Mucosa of stomach (tissue), 1 donor: ENCODE measurements around the gene ARHGDIB.
A peak's percentile ranks its signal among the peaks of the same experiment; 100 is the strongest.

Source experiments
- H3K27me3 ChIP-seq: one replicate; pipeline ENCODE4 v1.7.0; 2013; ENCODE audit warnings: mild to moderate bottlenecking, low read length; ENCODE audit not compliant: control insufficient read depth, insufficient read depth
- H3K36me3 ChIP-seq: one replicate; pipeline ENCODE4 v1.7.0; 2013; ENCODE audit warnings: low read length; ENCODE audit not compliant: control insufficient read depth, insufficient read depth
- H3K4me1 ChIP-seq: one replicate; pipeline ENCODE4 v1.7.0; 2013; ENCODE audit warnings: mild to moderate bottlenecking, low read length; ENCODE audit not compliant: control insufficient read depth, insufficient read depth
- H3K4me3 ChIP-seq: one replicate; pipeline ENCODE4 v1.7.0; 2013; ENCODE audit warnings: low read length
- H3K9ac ChIP-seq: one replicate; pipeline ENCODE4 v1.7.0; 2013; ENCODE audit warnings: mild to moderate bottlenecking, low read length, moderate library complexity
- H3K9me3 ChIP-seq: one replicate; pipeline ENCODE4 v1.7.0; 2013; ENCODE audit warnings: mild to moderate bottlenecking, low read length, moderate library complexity; ENCODE audit not compliant: control insufficient read depth
- donor health status: Pancreatic carcinoma.

The ARHGDIB gene

DNA sequence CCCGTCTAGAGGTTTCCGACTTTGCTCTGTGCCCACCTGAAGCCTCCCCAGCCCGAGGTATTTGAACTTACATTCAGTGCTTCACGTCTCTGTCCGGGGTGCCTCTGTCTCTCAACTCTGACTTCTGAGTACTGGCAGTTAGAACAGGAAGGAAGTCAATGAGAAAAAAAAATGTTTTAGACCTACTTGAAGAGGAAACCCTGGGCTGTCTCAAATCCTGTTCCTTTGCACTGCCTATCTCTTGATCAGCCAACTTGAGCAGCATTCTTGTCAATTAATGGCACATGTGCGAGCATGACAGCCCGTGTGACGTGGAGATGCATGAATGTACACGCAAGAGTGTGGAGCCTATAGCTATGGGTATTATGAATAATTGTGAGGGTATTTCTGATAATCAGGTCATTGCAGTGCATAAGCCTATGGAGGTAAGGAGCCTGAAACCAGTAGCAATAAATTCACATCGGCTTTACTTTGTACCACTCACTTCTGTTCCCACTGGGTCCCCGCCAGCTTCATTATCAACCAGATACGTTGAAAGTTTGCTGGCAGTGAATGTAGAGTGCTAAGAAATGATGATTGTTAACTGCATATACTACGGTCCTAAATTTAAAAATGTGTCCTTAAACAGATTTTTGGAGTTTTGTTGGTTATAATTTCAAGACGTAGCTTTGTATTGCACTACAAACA is at the start of gene ARHGDIB:
Gene ARHGDIB (minus strand): TSS at position 136 of the 687 bp plus-strand sequence. CDS start 10,889 bp downstream, outside the sequence.
- H3K27me3 ChIP-seq, result no peaks in the 10 kb centered on the region
- no peaks in the 10 kb centered on the region for H3K9me3 ChIP-seq
- H3K4me1 ChIP-seq, result no peaks in the 10 kb centered on the region
- no peaks in the 10 kb centered on the region for H3K36me3 ChIP-seq
- no peak within 1 kb of the TSS for H3K4me3 ChIP-seq
- peak within 1 kb of the TSS; percentile 57 for H3K9ac ChIP-seq

DNA sequence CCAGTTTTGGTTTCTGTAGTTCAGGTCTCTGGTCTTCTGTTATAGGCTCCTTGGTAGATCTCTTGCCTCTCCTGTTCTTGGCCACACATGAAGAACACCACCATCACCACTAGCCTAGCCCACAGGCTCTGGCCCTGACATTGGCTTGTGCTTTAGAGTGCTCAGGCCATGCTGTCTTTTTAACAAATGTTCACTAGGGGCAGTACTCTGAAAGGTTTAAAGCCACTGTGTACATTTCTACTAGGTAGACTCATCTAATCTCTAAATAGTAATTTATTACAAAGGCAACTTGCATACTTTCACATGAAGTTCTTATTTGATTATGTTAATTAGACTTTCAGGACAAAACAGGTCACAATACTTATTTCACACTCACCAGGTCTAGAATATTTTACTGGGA is 49.8 kb upstream of the ARHGDIB start:
- Histone ChIP-seq H3K27me3 (no peaks in the 10 kb centered on the region), H3K9me3 (no peaks in the 10 kb centered on the region), H3K4me3 (no peak overlapping the region), H3K9ac (no peak overlapping the region), H3K36me3 (no peaks in the 10 kb centered on the region), H3K4me1 (no peaks in the 10 kb centered on the region)

DNA sequence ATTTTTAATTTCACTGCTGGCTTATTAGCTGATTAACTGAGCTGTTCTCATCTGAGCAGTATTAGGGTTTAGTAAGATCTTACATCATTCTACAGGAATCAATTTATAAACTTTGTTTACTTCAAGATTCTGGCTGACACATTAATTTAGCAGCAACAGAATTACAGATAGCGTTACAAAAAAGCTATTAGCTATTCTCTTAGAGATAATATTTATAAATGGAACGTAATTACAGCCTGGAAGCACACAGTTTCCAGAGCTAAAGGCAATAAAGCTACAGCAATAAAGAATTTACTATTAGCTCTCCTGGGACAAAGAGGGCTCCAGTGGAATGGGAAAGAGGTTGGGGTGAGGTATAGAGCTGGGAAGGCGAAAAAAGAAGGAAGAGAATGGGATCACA is 46.1 kb upstream of the ARHGDIB start:
- Histone ChIP-seq H3K36me3 (no peaks in the 10 kb centered on the region), H3K4me3 (no peak overlapping the region), H3K9me3 (no peaks in the 10 kb centered on the region), H3K4me1 (no peaks in the 10 kb centered on the region), H3K9ac (no peak overlapping the region), H3K27me3 (peaks cover 8% of the 10 kb centered on the region)

DNA sequence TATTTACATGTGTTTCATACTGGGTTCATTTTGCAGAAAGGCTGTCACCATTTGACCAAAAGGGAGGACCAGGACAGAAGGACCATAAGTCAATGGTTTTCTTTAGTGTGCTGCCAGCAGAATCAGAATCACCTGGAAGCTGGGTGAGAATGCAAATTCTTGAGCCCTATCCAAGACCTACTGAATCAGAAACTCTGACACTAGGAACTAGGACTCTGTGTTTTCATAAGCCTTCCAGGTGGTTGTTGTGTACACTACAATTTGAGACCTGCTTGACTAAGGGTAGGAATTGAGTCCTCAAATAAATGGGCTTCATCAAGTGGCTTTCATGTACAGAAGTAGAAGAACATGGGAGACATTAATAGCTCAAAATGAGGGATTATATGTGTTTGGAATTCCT is 43.7 kb upstream of the ARHGDIB start:
- no peaks in the 10 kb centered on the region for H3K36me3 ChIP-seq
- no peaks in the 10 kb centered on the region for H3K4me1 ChIP-seq
- no peaks in the 10 kb centered on the region for H3K9me3 ChIP-seq

DNA sequence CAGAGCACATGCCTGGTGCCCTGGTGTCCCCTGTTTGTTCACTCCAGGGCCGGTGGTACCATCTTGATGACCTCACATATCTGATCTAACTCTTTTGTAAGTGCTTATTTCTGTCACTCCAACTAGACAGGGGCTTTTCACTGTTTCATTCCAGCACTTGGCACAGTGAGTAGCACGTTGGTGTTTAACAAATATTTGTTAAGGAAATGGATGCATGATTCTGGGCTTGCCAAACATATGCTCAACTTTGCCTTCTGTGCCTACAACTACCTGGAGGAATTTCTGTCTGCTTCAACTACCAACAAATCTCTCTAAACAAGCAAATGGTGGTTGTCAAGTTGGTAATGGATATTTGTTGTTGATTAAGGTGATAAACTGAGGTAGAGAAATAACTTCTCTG is 43.0 kb upstream of the ARHGDIB start:
- H3K27me3 ChIP-seq, result peaks cover 8% of the 10 kb centered on the region
- H3K4me1 ChIP-seq, result no peaks in the 10 kb centered on the region
- H3K9me3 ChIP-seq, result no peaks in the 10 kb centered on the region
- no peak overlapping the region for H3K9ac ChIP-seq
- no peak overlapping the region for H3K4me3 ChIP-seq
- no peaks in the 10 kb centered on the region for H3K36me3 ChIP-seq

More for the DNA sequence above, 43.7 kb upstream of the ARHGDIB start:
- Histone ChIP-seq H3K4me3 (no peak overlapping the region), H3K27me3 (peaks cover 8% of the 10 kb centered on the region), H3K9ac (no peak overlapping the region)

DNA sequence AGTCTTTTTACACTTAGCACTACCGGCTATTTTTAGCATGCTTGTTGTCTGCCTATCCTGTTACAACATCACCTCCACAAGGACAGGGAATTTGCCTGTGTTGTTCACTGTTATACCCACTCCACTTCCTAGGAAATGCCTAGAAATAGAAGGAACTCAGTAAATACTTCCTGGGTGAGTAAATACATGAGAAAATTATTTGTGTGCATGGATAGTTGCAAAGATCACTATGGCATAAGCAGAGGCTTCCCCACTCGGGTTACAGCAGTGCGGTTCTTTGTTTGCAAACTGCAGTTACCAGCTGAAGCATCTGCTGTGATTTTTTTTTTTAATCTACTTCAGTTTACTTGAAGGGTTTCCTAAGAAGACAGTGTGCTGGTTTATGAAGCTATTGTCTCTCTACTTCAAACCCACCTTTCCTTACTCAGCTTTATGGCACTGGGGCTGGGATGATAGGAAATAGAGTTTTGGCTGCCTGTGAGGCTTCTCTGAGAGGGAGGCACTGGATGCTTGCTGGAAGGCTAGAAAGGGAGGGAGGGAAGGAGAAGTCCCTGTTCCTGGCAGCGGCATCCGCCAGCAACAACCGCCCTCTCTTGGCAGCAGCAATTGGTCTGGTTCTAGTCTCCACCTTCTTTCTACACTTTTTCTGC is 40.5 kb upstream of the ARHGDIB start:
- Histone ChIP-seq H3K4me1 (no peaks in the 10 kb centered on the region), H3K9ac (no peak overlapping the region), H3K36me3 (no peaks in the 10 kb centered on the region), H3K27me3 (peaks cover 8% of the 10 kb centered on the region), H3K9me3 (no peaks in the 10 kb centered on the region), H3K4me3 (no peak overlapping the region)

DNA sequence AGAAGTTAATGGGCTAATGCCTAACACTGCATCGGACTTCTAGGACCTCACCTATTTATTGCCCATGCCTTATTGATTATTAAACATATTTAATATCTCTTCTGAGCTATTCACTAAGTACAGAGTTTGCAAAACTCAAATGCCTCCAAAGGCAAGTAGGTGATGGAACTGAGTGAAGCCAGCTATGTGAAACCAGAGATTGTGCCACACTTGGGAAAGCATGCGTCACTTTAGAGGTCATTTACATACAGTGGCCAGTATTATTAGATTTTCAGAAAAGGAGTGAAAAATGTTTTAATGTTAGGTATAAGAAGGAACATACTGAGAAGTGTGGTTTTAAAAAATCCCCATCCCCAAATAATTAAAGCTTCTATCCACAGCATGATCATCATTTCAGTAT is 39.2 kb upstream of the ARHGDIB start:
- Histone ChIP-seq H3K27me3 (peaks cover 8% of the 10 kb centered on the region), H3K9me3 (no peaks in the 10 kb centered on the region), H3K9ac (no peak overlapping the region), H3K36me3 (no peaks in the 10 kb centered on the region), H3K4me3 (no peak overlapping the region), H3K4me1 (no peaks in the 10 kb centered on the region)

DNA sequence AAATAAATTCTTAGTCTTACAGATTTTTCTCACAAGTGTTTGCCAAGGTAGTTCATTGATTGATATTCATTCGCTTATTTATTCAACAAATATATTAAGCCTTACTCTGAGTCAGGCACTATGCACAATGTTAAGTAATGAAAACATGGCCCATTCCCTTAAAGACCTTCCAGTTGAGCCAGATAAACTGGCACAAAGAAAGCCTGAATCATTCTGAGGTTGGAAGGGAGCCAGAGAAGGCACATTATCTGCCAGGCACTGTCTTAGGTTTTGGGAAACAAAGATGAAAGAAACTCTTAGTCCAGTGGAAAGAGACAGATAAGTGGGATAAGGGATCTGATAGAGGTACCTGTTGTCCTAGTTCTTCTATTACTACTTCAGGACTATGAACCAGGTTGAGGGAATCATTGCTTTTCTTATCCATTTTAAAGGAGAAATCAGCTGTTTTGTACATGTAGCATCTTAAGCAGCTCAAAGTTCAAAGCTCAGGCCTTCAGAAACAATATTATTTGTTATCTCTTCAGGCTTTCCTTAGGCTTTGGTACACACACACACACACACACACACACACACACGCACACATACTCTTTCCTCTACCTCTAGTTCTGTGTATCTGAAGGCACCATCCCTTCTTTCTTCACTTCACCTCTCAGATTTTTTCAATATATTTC is 38.4 kb upstream of the ARHGDIB start:
- H3K36me3 ChIP-seq, result no peaks in the 10 kb centered on the region
- H3K27me3 ChIP-seq, result peaks cover 8% of the 10 kb centered on the region
- H3K4me1 ChIP-seq, result no peaks in the 10 kb centered on the region
- no peak overlapping the region for H3K4me3 ChIP-seq
- no peak overlapping the region for H3K9ac ChIP-seq
- H3K9me3 ChIP-seq, result no peaks in the 10 kb centered on the region

DNA sequence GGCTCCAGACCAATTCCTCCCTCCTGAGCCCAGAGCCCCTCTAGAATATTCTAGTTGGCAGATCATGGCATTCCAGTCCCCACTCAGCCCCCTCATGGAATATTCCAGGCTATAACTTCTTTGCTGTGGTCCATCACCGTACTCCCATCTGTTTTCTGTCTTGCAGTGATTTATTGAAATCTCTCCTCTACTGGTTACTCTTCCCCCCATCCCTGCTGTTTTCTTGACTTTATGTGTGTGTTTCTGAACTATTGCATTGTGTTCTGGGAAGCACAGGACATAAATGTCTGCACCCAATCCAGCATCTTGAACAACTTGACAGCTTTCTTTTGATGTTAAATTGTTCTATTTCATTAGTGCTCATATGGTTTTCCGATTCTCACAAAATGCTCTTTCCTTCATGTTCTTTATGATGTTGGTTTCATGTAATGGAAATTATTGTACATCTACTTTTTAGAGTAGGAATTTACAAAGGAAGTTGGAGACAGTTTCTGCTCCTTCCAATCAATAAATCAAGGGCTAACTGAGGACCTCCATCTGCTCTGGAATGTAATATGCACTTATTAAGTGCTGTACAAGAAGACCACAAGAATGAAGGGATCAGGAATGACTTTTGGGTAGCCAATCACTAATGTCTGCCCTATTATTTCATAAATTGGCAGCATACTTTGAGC is 37.8 kb upstream of the ARHGDIB start:
- no peak overlapping the region for H3K4me3 ChIP-seq
- no peak overlapping the region for H3K9ac ChIP-seq
- H3K27me3 ChIP-seq, result peaks cover 5% of the 10 kb centered on the region

DNA sequence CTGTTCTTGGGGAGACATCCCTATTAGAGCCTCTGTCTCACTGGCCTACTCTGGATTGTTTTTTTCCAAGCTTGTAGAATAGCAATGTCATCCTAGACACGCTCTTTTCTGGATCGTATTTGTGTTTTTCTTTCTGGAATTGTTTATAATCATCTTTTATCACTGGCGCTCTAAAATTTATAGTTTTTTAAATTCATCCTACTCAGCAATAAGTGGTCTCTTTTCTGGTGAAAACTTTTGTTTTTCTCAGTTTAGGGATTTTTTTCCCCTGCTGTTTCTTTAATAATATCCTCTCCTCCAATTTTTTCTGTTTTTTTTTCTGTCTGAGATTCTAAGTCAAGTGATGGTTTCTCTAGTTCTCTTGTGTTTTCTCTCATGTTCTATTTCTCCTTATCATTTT is 36.6 kb upstream of the ARHGDIB start:
- H3K9me3 ChIP-seq, result no peaks in the 10 kb centered on the region
- no peaks in the 10 kb centered on the region for H3K4me1 ChIP-seq
- no peak overlapping the region for H3K9ac ChIP-seq
- no peak overlapping the region for H3K4me3 ChIP-seq
- no peaks in the 10 kb centered on the region for H3K36me3 ChIP-seq
- peaks cover 1% of the 10 kb centered on the region for H3K27me3 ChIP-seq

More for the DNA sequence above, 37.8 kb upstream of the ARHGDIB start:
- Histone ChIP-seq H3K36me3 (no peaks in the 10 kb centered on the region), H3K4me1 (no peaks in the 10 kb centered on the region), H3K9me3 (no peaks in the 10 kb centered on the region)

DNA sequence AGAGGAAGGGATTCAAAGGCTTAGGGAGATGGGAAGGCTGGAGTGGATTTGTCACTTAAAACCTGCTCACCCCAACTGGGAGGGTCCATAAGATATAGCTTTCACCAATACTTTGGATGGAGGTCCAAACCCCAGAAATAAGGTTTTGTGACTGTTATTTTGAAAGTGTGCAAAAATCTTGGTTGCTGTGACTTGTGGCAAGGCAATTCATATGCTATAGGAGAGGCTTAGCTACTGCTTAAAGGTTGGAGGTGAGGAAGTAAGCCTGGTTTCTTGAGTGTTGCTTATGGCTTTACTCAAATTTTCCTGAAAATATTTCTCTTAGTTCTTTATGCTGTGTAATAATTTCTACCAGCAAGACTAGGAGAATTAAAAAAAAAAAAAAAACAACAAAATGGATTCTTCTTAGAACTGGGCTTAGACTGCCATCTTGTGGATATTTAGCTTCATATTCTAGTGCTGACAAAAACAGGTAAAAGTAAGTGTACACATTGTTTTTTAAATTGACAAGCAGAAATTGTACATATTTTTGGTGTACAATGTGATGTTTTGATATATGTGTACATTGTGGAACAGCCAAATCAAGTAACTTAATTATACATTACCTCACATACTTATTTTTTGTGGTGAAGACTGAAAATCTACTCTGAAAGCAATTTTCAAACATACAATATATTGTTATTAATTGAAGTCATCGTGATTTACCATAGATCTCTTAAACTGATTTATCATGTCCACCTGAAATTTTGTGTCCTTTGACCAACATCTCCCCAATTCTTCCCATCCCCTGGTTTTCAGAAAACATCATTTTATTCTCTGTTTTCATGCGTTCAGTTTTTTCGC is 34.4 kb upstream of the ARHGDIB start:
- no peak overlapping the region for H3K9ac ChIP-seq
- H3K36me3 ChIP-seq, result no peaks in the 10 kb centered on the region
- no peak overlapping the region for H3K4me3 ChIP-seq
- no peaks in the 10 kb centered on the region for H3K9me3 ChIP-seq
- H3K27me3 ChIP-seq, result no peaks in the 10 kb centered on the region
- no peaks in the 10 kb centered on the region for H3K4me1 ChIP-seq
